ENCODE measurements around the gene GOLGA6L10. TPM values are rescaled to one million over a fixed set of nuclear protein-coding genes. Genes with fewer than 3 reads are reported as not detected.
"Not testable (repeated sequence)": the region's sequence is repeated elsewhere in the genome, so short reads cannot be mapped to it uniquely, and the experiment has no call there.

Gene GOLGA6L10
- total RNA-seq, 1 experiment from 2014 or later = 1.9 TPM

DNA sequence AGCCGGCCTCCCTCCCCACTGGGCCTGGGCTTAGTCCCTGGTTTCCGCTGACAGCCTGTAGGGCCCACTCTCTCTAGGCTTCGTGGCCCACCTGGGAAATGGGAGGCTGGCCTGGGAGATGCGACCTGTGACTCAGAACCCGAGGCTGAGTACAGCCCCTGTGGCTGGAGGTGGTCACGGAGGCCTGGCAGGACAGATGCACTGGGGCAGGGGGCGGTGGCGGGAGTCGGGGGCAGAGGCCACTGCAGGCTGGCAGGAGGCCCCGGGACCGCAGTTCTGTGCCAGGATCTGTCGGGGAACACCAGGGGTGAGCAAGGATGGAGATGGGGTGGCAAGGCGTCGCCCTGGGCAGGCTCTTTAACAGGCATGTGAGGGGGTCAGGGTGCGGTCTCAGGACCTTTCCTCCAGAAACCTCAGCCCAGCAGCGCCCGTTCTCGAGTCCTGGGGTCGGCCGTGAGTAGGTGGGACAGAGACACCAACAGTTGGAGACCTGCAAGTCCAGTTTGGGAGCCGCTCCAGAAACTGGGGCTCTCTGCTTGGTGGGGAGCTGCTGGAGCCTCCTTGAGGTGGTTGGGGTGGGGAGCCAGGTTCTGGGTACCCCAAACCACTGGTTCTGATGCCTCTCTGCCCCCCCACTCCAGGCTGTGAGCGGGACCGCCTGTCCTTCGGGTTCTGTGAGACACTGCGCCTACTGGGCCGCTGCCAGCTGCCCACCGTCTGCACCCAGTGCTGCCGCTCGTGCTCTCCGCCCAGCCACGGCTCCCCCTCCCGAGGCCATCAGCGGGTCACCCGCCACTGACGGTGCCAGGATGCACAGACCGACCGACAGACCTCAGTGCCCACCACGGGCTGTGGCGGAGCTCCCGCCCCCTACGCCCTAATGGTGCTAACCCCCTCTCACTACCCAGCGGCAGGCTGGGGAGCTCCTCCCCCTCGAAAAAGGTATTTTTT lies 15.4 kb downstream of the GOLGA6L10 start:
- CTCF ChIA-PET; BruUV-seq (replicated peaks); intact Hi-C loops (cut with micrococcal nuclease): not testable (repeated sequence)

DNA sequence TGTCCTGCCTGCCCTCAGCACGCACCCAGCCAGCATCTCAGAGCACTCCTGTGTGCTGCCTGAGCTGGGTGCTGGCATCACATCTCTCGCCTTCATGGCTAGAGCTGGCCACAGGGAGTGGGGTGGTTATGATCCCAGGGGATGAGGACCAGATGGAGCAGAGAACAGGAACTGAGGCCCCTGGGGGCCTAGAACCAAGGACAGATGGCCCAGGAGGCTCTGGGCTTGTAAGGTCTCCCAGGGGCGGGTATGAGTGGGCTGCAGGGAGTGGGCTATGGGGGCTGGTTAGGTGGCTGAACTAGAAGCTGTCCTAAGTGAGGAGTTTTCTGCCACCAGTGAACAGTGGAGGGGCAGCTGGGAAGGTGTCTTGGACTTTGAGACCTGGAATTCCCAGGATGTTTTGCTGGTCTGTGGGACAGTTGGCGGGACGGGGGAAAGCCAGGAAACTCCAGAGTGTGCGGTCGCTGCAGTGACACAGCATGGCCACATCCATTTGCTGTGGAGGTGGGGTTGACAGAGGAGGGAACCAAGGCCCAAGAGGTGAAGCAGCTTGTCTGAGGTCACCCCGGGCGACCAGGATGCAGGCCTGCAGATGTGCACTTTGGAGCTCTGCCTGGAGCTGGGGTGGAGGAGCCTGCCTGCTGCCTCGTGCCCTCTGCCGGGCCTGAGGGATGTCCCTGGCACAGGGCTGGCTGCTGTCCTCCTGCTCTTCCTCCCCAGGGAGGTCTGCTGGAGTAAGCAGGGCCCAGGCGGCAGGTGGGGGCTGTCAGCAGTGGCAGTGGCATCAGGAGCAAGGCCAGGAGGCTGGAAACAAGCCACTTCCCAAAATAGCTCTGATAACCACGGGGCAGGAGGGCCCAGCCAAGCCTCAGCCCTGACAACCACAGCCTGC lies 16.3 kb downstream of the GOLGA6L10 start:
- H3K36me3 Mint-ChIP-seq (ENCODE audit: insufficient read depth, unreplicated experiment); H3K9me3 Mint-ChIP-seq (ENCODE audit: unreplicated experiment); H3K4me3 Mint-ChIP-seq (ENCODE audit: unreplicated experiment); H3K4me1 Mint-ChIP-seq (ENCODE audit: insufficient read depth, unreplicated experiment); intact Hi-C loops (cut with micrococcal nuclease); DNase-seq (ENCODE audit: unreplicated experiment); H3K27me3 Mint-ChIP-seq (ENCODE audit: insufficient read depth, unreplicated experiment); H3K27ac Mint-ChIP-seq (ENCODE audit: low read depth, unreplicated experiment); CTCF ChIA-PET; BruUV-seq (replicated peaks); POLR2A ChIA-PET: not testable (repeated sequence)

More for the DNA sequence above, 15.4 kb downstream of the GOLGA6L10 start:
- H3K4me1 Mint-ChIP-seq (ENCODE audit: insufficient read depth, unreplicated experiment); H3K4me3 Mint-ChIP-seq (ENCODE audit: unreplicated experiment); H3K36me3 Mint-ChIP-seq (ENCODE audit: insufficient read depth, unreplicated experiment); H3K27me3 Mint-ChIP-seq (ENCODE audit: insufficient read depth, unreplicated experiment); POLR2A ChIA-PET; DNase-seq (ENCODE audit: unreplicated experiment); H3K9me3 Mint-ChIP-seq (ENCODE audit: unreplicated experiment); H3K27ac Mint-ChIP-seq (ENCODE audit: low read depth, unreplicated experiment): not testable (repeated sequence)

DNA sequence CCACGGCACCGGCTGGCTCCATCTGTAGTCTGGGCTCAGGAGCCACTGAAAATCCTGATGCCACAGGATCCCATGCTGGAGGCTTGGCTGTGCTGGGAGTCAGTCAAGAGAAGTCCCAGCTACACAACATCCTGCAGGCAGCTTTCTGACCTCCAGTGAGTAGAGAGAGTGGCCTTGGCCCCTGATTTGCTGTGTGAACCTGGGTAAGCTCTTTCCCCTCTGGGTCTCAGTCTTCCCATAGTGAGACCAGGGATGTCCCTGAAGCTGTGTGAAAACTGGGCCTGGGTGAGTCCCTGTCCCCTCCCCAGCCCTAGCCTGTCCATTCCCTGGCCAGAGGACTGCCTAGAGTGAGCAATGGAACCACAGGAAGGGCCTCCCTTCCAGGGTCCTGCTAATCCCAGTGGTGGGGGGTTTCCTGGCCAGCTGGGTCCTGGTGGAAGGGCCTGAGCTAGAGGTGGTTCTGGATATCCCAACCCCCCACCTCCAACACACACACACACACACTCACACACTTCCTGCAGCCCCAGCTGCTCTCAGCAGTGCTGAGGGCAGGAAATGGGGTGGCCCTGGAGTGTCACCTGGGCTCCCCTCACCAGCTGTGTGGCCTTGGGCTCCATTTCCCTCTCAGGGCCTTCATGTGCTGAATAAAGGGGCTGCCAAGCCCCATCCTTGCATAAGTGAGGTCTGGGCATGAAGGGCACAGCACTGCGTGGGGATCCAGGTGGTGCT lies 17.5 kb downstream of the GOLGA6L10 start:
- H3K36me3 Mint-ChIP-seq (ENCODE audit: insufficient read depth, unreplicated experiment); CTCF ChIA-PET; H3K4me3 Mint-ChIP-seq (ENCODE audit: unreplicated experiment); POLR2A ChIA-PET; H3K27ac Mint-ChIP-seq (ENCODE audit: low read depth, unreplicated experiment); H3K9me3 Mint-ChIP-seq (ENCODE audit: unreplicated experiment); H3K4me1 Mint-ChIP-seq (ENCODE audit: insufficient read depth, unreplicated experiment); intact Hi-C loops (cut with micrococcal nuclease); BruUV-seq (replicated peaks); DNase-seq (ENCODE audit: unreplicated experiment); H3K27me3 Mint-ChIP-seq (ENCODE audit: insufficient read depth, unreplicated experiment): not testable (repeated sequence)

DNA sequence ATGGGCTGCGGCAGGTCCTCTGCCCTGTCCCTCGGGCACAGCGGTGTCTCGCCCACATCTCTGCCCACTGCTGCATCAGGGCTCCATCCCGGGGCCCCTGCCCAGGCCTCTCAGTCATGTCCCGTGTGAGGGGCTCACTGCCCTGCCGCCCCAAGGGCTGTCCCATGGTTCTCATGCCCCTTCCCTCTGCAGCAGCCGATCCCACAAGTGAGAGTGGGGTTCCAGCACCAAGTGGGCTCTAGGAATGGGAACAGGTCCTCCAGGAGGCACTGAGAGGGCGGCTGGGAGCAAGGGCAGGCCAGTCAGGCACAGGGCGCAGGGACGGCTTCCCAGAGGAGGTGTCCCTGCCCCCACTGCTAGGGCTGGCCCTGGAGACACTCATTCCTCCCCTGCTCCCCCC lies 18.4 kb downstream of the GOLGA6L10 start:
- CTCF ChIA-PET; H3K36me3 Mint-ChIP-seq (ENCODE audit: insufficient read depth, unreplicated experiment); H3K27ac Mint-ChIP-seq (ENCODE audit: low read depth, unreplicated experiment); H3K9me3 Mint-ChIP-seq (ENCODE audit: unreplicated experiment); intact Hi-C loops (cut with micrococcal nuclease); DNase-seq (ENCODE audit: unreplicated experiment); POLR2A ChIA-PET; H3K27me3 Mint-ChIP-seq (ENCODE audit: insufficient read depth, unreplicated experiment); H3K4me1 Mint-ChIP-seq (ENCODE audit: insufficient read depth, unreplicated experiment); BruUV-seq (replicated peaks); H3K4me3 Mint-ChIP-seq (ENCODE audit: unreplicated experiment): not testable (repeated sequence)

DNA sequence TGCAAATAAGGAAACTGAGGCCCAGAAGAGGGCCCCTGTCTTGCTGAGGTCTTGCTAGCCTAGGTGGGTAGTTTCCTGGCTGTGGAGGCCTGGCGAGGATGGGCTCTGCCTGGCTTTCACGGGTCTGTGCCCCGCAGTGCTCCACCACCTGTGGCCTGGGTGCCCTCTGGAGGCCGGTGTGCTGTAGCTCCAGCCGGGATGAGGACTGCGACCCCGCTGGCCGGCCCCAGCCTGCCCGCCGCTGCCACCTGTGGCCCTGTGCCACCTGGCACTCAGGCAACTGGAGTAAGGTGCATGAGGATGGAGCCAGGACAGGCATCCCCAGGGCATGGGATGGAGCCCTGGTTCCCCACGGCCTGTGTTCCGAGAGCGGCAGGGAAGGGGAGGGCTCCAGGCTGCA lies 20.2 kb downstream of the GOLGA6L10 start:
- intact Hi-C loops (cut with micrococcal nuclease); H3K27ac Mint-ChIP-seq (ENCODE audit: low read depth, unreplicated experiment); DNase-seq (ENCODE audit: unreplicated experiment); H3K9me3 Mint-ChIP-seq (ENCODE audit: unreplicated experiment); H3K36me3 Mint-ChIP-seq (ENCODE audit: insufficient read depth, unreplicated experiment); H3K4me3 Mint-ChIP-seq (ENCODE audit: unreplicated experiment); H3K27me3 Mint-ChIP-seq (ENCODE audit: insufficient read depth, unreplicated experiment); H3K4me1 Mint-ChIP-seq (ENCODE audit: insufficient read depth, unreplicated experiment); CTCF ChIA-PET; BruUV-seq (replicated peaks); POLR2A ChIA-PET: not testable (repeated sequence)

DNA sequence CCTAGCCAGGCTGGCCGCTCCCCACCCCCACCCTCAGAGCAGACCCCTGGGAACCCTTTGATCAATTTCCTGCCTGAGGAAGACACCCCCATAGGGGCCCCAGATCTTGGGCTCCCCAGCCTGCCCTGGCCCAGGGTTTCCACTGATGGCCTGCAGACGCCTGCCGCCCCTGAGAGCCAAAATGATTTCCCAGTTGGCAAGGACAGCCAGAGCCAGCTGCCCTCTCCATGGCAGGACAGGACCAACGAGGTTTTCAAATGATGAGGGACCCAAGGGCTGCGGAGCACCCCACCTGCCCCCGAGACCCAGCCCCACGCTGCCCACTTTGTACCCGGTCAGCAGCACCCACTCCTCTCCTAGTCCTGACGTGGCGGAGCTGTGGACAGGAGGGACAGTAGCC lies 21.9 kb downstream of the GOLGA6L10 start:
- H3K27ac Mint-ChIP-seq (ENCODE audit: low read depth, unreplicated experiment); H3K9me3 Mint-ChIP-seq (ENCODE audit: unreplicated experiment); H3K36me3 Mint-ChIP-seq (ENCODE audit: insufficient read depth, unreplicated experiment); DNase-seq (ENCODE audit: unreplicated experiment); BruUV-seq (replicated peaks); H3K27me3 Mint-ChIP-seq (ENCODE audit: insufficient read depth, unreplicated experiment); POLR2A ChIA-PET; intact Hi-C loops (cut with micrococcal nuclease); H3K4me3 Mint-ChIP-seq (ENCODE audit: unreplicated experiment); H3K4me1 Mint-ChIP-seq (ENCODE audit: insufficient read depth, unreplicated experiment); CTCF ChIA-PET: not testable (repeated sequence)

DNA sequence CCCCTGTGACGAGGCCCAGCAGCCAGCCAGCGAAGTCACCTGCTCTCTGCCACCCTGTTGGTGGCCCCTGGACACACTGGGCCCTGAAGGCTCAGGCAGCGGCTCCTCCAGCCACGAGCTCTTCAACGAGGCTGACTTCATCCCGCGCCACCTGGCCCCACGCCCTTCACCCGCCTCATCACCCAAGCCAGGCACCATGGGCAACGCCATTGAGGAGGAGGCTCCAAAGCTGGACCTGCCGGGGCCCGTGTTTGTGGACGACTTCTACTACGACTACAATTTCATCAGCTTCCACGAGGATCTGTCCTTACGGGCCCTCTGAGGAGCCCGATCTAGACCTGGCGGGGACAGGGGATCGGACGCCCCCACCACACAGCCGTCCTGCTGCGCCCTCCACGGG lies 22.4 kb downstream of the GOLGA6L10 start:
- CTCF ChIA-PET = not testable (repeated sequence)

DNA sequence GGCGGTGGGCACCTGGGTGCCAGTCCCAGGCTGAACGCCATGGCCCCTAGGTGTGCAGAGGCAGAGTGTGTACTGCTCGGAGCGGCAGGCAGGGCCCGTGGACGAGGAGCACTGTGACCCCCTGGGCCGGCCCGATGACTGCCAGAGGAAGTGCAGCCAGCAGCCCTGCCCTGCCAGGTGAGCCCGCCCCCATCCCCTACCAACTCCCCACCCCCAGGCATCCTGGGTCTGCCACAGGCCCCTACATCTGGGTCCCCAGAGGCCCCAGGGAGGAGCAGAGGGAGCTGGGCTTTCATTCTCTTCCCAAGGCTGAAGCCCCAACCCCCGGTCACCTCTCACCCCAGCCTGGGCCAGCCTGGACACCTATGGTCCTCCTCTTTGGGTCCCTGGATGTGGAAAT lies 23.6 kb downstream of the GOLGA6L10 start:
- H3K9me3 Mint-ChIP-seq (ENCODE audit: unreplicated experiment); H3K36me3 Mint-ChIP-seq (ENCODE audit: insufficient read depth, unreplicated experiment); H3K4me3 Mint-ChIP-seq (ENCODE audit: unreplicated experiment); H3K27ac Mint-ChIP-seq (ENCODE audit: low read depth, unreplicated experiment); DNase-seq (ENCODE audit: unreplicated experiment); H3K27me3 Mint-ChIP-seq (ENCODE audit: insufficient read depth, unreplicated experiment); intact Hi-C loops (cut with micrococcal nuclease); H3K4me1 Mint-ChIP-seq (ENCODE audit: insufficient read depth, unreplicated experiment); BruUV-seq (replicated peaks); CTCF ChIA-PET: not testable (repeated sequence)
- POLR2A ChIA-PET = interaction anchor here (0.6 kb wide), 1 partner anchor 47 kb away, joined by 4 read pairs; no protein-coding TSS in a partner anchor

More for the DNA sequence above, 22.4 kb downstream of the GOLGA6L10 start:
- H3K9me3 Mint-ChIP-seq (ENCODE audit: unreplicated experiment); H3K27ac Mint-ChIP-seq (ENCODE audit: low read depth, unreplicated experiment); POLR2A ChIA-PET; DNase-seq (ENCODE audit: unreplicated experiment); H3K4me3 Mint-ChIP-seq (ENCODE audit: unreplicated experiment); H3K36me3 Mint-ChIP-seq (ENCODE audit: insufficient read depth, unreplicated experiment); BruUV-seq (replicated peaks); intact Hi-C loops (cut with micrococcal nuclease); H3K4me1 Mint-ChIP-seq (ENCODE audit: insufficient read depth, unreplicated experiment); H3K27me3 Mint-ChIP-seq (ENCODE audit: insufficient read depth, unreplicated experiment): not testable (repeated sequence)

DNA sequence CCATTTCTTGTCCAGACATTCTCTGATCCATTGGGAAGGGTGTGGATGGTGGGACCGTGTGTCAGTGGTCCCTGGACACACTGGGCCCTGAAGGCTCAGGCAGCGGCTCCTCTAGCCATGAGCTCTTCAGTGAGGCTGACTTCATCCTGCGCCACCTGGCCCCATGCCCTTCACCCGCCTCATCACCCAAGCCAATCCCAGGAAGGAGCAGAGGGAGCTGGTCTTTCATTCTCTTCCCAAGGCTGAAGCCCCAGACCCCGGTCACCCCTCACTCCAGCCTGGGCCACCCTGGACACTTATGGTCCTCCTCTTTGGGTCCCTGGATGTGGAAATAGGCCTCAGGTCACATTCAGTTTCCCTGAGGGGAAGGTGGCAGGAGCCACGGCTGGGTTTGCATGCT lies 24.4 kb downstream of the GOLGA6L10 start:
- DNase-seq (ENCODE audit: unreplicated experiment); BruUV-seq (replicated peaks); H3K27ac Mint-ChIP-seq (ENCODE audit: low read depth, unreplicated experiment); H3K4me1 Mint-ChIP-seq (ENCODE audit: insufficient read depth, unreplicated experiment); CTCF ChIA-PET; H3K36me3 Mint-ChIP-seq (ENCODE audit: insufficient read depth, unreplicated experiment); H3K4me3 Mint-ChIP-seq (ENCODE audit: unreplicated experiment); H3K27me3 Mint-ChIP-seq (ENCODE audit: insufficient read depth, unreplicated experiment); H3K9me3 Mint-ChIP-seq (ENCODE audit: unreplicated experiment); intact Hi-C loops (cut with micrococcal nuclease): not testable (repeated sequence)
- POLR2A ChIA-PET = interaction anchor here (0.6 kb wide), 1 partner anchor 25 kb away, joined by 3 read pairs; no protein-coding TSS in a partner anchor

All from MCF 10A (cell line).